Panc1 (cell line): ENCODE results near the gene TM9SF4. TPM values are rescaled to one million over a fixed set of nuclear protein-coding genes. Genes with fewer than 3 reads are reported as not detected.

Experiments used
- ATAC-seq: fragments of 200-7000 bp; cut with Tn5 transposase; 2 replicates; pipeline ENCODE4 v1.9.1; 2020; ENCODE audit warnings: mild to moderate bottlenecking, moderate library complexity
- BruUV-seq: library from RNA; stranded (reverse); fragments of 400-500 nt; replicated peaks from 2 replicates; lab custom pipeline; 2021; lab: Mats Ljungman, UMichigan
- CTCF ChIA-PET: fragments of 300-600 bp; sonication (Branson Sonifier 250); formaldehyde crosslinking; loops from one replicate; lab custom pipeline; 2022; ENCODE audit warnings: antibody characterized with exemption; lab: Charles Lee
- POLR2A ChIA-PET: fragments of 300-600 bp; sonication (Branson Sonifier 250); formaldehyde crosslinking; loops from one replicate; lab custom pipeline; 2022; ENCODE audit warnings: antibody characterized with exemption; lab: Charles Lee
- DNase-seq: peaks from one replicate; pipeline ENCODE4 v3.0.0-alpha.2; 2010; ENCODE audit warnings: low read depth, low spot score
- H3K27ac ChIP-seq: 2 replicates; pipeline ENCODE4 v1.5.1; 2011; ENCODE audit warnings: mild to moderate bottlenecking, low read length, inconsistent platforms
- H3K27me3 ChIP-seq: fragments of 200-500 bp; sonication (Bioruptor generic); 2 replicates; pipeline ENCODE4 v1.6.0; 2014; ENCODE audit warnings: low read length, inconsistent platforms; ENCODE audit not compliant: control insufficient read depth, insufficient read depth
- H3K36me3 ChIP-seq: fragments of 200-500 bp; sonication (Bioruptor generic); 2 replicates; pipeline ENCODE4 v1.5.1; 2014; ENCODE audit warnings: inconsistent platforms, mild to moderate bottlenecking, low read length, moderate library complexity; ENCODE audit not compliant: control insufficient read depth, insufficient read depth
- H3K4me1 ChIP-seq: 2 replicates; pipeline ENCODE4 v1.5.1; 2011; ENCODE audit warnings: inconsistent platforms, mild to moderate bottlenecking, low read length, moderate library complexity; ENCODE audit not compliant: control insufficient read depth, insufficient read depth
- H3K4me3 ChIP-seq, 2 experiments: 2 replicates each; pipeline ENCODE4 v1.5.1; 2011 to 2012; ENCODE audit warnings: low read depth in 2 of 2, low read length in 2 of 2, mild to moderate bottlenecking in 2 of 2, inconsistent platforms in 1 of 2, moderate library complexity in 1 of 2
- H3K9me3 ChIP-seq: fragments of 200-500 bp; sonication (Bioruptor generic); 2 replicates; pipeline ENCODE4 v1.5.1; 2014; ENCODE audit warnings: low read depth, mild to moderate bottlenecking, inconsistent platforms, low read length, moderate library complexity; ENCODE audit not compliant: control insufficient read depth, insufficient read depth
- CTCF ChIP-seq: fragments of 450-650 bp; IDR thresholded peaks from 2 replicates; pipeline ENCODE4 v1.5.1; 2017; ENCODE audit warnings: mild to moderate bottlenecking
- POLR2AphosphoS5 ChIP-seq: IDR thresholded peaks from 2 replicates; pipeline ENCODE4 v1.6.1; 2012; ENCODE audit warnings: mild to moderate bottlenecking, low read depth, low read length, moderate library complexity
- REST ChIP-seq, 2 experiments: IDR thresholded peaks; 2 replicates each; pipeline ENCODE4 v1.6.1; 2011 to 2012; ENCODE audit warnings: low read depth in 2 of 2, control low read depth in 1 of 2, low read length in 1 of 2, mild to moderate bottlenecking in 1 of 2, moderate library complexity in 1 of 2; ENCODE audit not compliant: insufficient read depth in 1 of 2
- SIN3A ChIP-seq: IDR thresholded peaks from 2 replicates; pipeline ENCODE4 v1.6.1; 2012; ENCODE audit warnings: low read depth, mild to moderate bottlenecking, low read length, moderate library complexity, borderline replicate concordance; ENCODE audit not compliant: insufficient read depth
- TCF7L2 ChIP-seq: IDR thresholded peaks from 2 replicates; pipeline ENCODE4 v1.6.1; 2011; ENCODE audit warnings: mild to moderate bottlenecking, low read depth, low read length, inconsistent platforms
- in situ Hi-C: cut with HindIII; loops from 2 replicates; pipeline ENCODE4 v1.10.0; 2016; ENCODE audit warnings: low sequenced_read_pairs, low pct_unique_long_range_greater_than_20kb
- intact Hi-C: fragments of 100-400 bp; cut with micrococcal nuclease; formaldehyde crosslinking; loops from one replicate; pipeline ENCODE4 v1.10.0; 2022; ENCODE audit not compliant: unreplicated experiment
- total RNA-seq: library from RNA; stranded (reverse); gene quantifications from one replicate; pipeline ENCODE4 v1.2.1, GENCODE V29; 2021; ENCODE audit not compliant: unreplicated experiment

The TM9SF4 gene
- total RNA-seq, 1 experiment from 2014 or later = 180 TPM

DNA sequence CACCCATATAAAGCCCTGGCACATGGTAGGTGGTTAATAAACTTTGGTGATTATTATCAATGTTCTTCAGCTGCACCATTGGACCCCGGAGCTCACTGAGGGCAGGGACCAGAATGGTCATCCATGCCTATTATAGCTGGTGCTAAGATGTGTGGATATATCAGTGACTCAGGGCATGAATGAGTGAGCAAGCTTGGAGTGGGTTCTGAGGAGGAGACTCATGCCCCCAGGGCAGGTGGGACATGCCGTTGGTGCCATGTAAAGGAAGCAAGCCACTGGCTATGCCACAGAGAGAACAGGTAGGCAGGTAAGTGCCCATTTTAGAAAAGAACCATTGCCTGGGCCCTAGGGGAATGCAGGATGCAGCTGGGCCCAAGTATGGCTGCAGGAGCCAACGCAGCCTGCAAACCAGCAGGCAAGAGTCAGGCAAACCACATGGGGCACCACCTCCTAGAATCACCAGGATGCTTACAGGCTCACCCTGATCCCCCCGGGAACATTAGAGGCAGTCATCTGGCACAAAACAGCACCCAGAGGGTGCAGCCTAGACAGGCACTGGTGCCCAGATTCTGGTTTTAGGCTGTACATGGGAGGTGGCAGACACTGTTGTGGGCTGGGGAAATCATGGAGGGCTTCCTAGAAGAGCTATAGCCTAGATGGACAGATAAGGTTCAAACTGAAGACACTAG, 74.6 kb downstream of the TM9SF4 start:
- intact Hi-C loops = no loop called here
- H3K9me3 ChIP-seq = no peaks in the 10 kb centered on the region
- no peaks in the 10 kb centered on the region for H3K4me1 ChIP-seq
- H3K36me3 ChIP-seq = no peaks in the 10 kb centered on the region
- ChIA-PET CTCF (no interaction called here), POLR2A (no interaction called here)
- in situ Hi-C loops = no loop called here
- no peak overlapping the region for H3K27ac ChIP-seq
- no TSS peak for BruUV-seq
- no peak for TF ChIP-seq POLR2AphosphoS5
- no peak for TF ChIP-seq TCF7L2
- TF ChIP-seq CTCF = no peak
- no peak for TF ChIP-seq REST (IDR thresholded peaks at IDR 0.05; ENCODE audit: insufficient read depth in 1 of 2, low read depth in 2 of 2, low read length in 1 of 2)
- TF ChIP-seq SIN3A = no peak
- H3K4me3 ChIP-seq = no peak overlapping the region
- ATAC-seq (no peak), DNase-seq (no peak)
- no peaks in the 10 kb centered on the region for H3K27me3 ChIP-seq

DNA sequence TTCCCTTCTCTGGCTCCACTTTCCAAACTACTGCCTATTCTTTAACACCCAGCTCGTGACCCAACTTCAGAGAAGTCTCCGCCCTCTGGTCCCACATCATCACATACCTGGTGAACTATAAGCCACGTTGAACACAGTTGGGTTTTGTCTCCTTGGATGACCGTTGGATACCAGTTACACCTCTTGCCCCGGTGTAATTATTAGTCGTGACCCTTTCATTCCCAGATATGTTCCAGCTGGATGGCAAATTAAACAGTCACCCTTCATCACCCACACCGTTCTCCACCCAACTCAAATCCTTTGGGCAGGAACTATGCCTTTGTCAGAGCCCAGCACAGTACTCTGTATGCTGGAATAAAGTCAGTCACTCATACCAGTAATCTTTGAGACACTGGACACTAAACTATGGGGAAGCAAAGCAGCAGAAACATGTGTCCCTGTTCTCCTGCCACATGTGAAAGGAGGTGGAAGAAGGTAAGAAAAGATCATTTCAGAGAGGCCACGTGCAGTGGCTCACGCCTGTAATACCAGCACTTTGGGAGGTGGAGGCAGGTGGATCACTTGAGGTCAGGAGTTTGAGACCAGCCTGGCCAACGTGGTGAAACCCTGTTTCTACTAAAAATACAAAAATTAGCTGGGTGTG, 75.6 kb downstream of the TM9SF4 start:
- ATAC-seq (no peak), DNase-seq (no peak)
- H3K27me3 ChIP-seq = no peaks in the 10 kb centered on the region
- H3K36me3 ChIP-seq = no peaks in the 10 kb centered on the region
- H3K4me3 ChIP-seq = no peak overlapping the region
- intact Hi-C loops = no loop called here
- no peak overlapping the region for H3K27ac ChIP-seq
- no peaks in the 10 kb centered on the region for H3K9me3 ChIP-seq
- ChIA-PET CTCF (no interaction called here), POLR2A (interaction anchor here (0.6 to 0.7 kb wide), 2 partner anchors 93 to 342 kb away, joined by 3 to 5 read pairs; no protein-coding TSS in a partner anchor)
- no peaks in the 10 kb centered on the region for H3K4me1 ChIP-seq
- no peak for TF ChIP-seq CTCF
- TF ChIP-seq SIN3A = no peak
- no peak for TF ChIP-seq REST (IDR thresholded peaks at IDR 0.05; ENCODE audit: insufficient read depth in 1 of 2, low read depth in 2 of 2, low read length in 1 of 2)
- TF ChIP-seq POLR2AphosphoS5 = no peak
- TF ChIP-seq TCF7L2 = no peak
- in situ Hi-C loops = no loop called here
- no TSS peak for BruUV-seq
